HG03558 (cell line): Measurements from ENCODE around the gene MGLL.

Experiments
- ATAC-seq: cut with Tn5 transposase; IDR thresholded peaks from one replicate; pipeline ENCODE4 v1.9.1; 2021; ENCODE audit warnings: moderate number of reproducible peaks; ENCODE audit not compliant: unreplicated experiment; ENCODE audit errors: extremely low read depth

The MGLL gene

DNA sequence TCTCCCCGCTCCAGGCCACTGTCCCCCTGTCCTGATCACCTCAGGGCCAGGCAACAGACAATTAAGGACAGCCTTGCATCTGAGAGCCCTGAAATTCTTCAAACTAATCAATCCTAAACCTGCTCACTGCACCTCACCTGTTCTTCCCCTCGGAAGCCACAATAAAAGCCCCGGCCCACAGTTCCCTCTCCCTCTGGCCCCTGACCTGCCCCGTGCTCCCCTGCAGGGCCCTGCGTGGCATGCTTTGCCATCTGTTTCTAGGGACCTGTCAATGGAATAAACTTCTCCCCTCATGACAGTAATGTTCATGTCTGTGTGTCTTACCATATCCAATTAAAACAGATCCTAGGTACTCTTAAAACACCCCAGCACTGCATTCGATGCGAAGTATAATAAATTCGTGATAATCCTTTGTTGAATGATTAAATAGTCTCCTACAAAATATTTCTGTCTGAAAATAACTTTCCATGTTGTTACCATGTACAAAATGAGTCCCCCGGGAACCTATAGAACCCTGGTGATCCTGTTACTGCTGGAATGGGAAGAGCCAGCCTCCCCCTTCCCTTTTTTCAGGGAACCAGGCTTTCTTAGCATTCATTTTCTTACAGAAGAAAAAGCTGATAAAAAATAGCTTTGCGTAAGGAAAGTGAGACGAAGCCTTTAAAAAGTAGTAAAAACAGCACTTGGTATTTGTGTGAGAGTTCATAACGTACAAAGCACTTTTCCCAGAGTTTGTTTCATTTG is 90.6 kb downstream of the MGLL start:
- no peak for ATAC-seq

DNA sequence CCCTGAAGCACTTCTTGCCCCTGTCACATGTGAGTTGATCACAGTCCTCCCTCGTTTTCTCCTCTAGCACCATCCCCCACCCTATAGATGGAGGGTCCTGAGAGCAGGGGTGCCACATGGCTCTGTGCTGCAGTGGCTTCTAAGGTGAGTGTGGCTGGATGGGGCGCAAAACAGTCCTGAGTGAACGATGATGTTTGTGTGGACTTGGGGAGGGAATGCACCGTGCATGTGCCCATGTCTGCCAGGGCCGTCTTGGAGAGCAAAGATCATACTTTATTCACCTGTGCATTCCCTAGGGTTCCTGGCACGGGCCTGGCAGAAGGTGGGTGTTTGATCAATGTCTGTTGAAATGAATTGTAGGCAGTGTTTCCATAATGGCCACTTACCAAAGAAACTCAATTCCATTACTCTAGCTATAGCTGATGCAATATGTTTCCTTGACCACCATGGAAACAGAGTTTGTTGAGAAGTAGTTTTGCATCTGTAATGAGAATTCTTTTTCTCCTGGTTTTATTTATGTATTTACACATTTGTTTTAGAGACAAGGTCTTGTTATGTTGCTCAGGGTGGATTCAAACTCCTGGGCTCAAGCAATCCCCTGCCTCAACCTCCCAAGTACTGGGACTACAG is 91.5 kb downstream of the MGLL start:
- ATAC-seq = no peak

DNA sequence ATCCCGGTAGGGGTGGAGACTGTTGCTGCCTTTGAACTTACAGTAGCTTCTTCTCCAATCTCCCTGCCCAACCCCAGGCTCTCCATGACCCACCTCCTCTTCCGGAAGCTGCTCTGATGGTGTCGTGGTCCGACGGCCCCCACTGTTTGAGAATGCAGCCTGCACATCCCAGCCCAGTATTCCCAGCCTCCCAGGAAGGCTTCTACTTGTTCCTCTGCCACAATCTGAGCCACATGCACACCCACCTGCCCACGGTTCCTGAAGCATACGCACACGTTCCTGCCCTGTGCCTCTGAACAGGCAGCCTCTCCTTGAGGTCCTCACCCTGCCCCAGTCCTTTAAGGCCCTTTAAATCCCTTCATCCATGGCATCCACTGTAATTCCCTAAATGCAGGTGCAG is 92.1 kb downstream of the MGLL start:
- ATAC-seq = no peak

GRCh38 chr3:127729556-127730056 is 92.7 kb downstream of the MGLL start:
- ATAC-seq = no peak

GRCh38 chr3:127728417-127729015 is 93.8 kb downstream of the MGLL start:
- ATAC-seq = no peak

GRCh38 chr3:127726894-127727293 is 95.4 kb downstream of the MGLL start:
- ATAC-seq = no peak

DNA sequence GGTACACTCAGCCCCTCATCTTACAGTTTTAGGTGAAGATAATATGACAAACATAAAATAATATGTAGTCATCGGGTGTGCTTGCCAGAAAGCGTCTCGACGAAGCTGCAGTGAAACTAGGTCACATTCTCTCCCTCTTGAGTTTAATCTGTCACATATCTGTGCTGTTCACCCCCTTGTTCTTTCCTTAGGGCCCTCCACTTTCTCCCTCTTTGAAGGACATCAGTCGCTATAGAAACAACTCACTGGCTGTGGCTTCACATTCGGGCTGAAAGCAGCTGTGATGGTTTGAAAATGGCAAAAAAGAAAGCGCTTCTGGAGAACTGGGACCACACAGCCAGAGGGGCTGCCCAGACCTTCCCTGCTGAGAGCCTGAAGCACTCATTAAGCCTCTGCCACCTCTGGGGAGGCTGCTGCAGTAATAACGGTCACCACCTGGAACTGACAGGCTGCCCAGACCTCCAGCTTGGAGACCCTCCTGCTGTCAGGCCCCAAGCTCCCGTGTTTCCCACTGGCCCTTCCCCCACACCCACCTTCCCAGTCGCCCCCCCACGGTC is 99.2 kb downstream of the MGLL start:
- ATAC-seq = no peak

GRCh38 chr3:127722091-127722784 is 100.1 kb downstream of the MGLL start:
- no peak for ATAC-seq

DNA sequence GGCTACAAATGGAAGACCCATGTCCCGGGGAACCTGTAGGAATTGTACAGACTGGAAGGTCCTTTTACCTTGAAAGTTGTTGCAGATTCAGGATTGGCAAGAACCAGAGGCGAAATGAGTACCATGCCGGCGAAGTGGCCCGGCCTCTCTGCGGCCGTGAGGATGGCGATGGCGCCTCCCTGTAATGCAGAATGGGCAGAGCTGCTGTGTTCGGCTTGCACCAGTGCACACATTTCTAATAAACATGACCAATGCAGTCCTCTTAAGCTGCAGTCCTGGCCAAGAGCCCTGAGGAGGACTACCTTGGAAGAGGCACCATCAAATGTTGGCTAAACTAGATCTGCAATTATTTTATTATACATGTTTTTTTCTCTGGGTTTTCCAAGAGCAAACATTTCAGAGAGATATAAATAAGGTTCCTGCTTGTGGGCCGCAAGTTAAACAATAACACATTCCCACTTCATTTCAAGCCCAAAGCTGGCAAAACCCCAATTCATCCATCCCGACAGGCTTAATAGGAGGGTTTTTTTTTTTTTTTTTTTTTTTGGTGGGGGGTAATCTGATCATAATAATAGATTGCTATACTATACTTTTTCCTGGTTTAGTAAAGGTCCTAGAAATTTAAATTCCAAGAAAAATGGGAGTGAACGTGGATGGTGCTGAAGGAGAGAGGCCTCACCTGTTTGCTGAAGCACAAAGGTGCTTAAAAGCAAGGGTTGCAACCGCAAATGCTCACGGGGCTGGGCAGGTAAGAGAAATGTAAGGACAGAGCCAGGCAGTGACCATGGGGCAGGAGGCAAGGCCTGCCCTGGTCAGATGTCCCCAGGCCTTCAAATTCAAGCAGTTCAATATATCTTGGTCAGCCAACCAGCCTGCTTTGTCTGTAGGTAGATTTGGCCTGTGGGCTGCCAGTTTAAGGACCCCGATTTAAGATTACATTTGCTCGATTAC is 101.1 kb downstream of the MGLL start:
- no peak for ATAC-seq

DNA sequence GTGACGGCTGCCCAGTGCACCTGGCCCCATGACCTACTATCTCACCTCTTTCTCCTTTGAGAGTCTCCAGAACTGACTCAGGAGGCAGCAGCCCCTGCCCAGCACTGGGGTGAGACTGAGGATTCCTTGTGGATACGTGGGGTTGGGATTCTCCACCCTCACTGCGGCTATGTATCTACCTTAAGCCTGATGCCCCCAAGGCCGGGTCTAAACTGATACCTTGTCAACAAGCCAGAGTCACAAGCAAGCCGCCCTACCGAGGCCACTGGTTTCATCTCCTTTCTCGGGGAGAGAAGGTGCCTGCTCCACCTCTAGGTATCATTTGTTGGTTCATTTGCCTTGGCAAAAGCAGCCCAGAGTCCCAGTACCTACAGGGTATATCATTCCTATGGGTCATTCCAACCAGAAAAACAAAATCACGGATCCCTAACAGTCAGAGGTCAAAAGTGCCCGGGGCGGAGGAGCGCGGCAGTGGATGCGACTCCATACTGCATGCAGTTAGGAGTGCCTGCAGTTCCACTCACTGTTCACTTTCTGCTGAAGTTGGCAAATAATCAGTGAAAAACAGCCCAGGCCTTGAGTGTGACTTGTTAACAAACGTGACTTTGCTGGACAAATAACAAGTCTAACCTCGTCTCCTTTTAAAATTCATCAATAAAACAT is 102.0 kb downstream of the MGLL start:
- no peak for ATAC-seq

- ATAC-seq = no peak
Measured at GRCh38 chr3:127719369-127719768, 102.9 kb downstream of the MGLL start.

GRCh38 chr3:127718916-127719290 is 103.4 kb downstream of the MGLL start:
- no peak for ATAC-seq

DNA sequence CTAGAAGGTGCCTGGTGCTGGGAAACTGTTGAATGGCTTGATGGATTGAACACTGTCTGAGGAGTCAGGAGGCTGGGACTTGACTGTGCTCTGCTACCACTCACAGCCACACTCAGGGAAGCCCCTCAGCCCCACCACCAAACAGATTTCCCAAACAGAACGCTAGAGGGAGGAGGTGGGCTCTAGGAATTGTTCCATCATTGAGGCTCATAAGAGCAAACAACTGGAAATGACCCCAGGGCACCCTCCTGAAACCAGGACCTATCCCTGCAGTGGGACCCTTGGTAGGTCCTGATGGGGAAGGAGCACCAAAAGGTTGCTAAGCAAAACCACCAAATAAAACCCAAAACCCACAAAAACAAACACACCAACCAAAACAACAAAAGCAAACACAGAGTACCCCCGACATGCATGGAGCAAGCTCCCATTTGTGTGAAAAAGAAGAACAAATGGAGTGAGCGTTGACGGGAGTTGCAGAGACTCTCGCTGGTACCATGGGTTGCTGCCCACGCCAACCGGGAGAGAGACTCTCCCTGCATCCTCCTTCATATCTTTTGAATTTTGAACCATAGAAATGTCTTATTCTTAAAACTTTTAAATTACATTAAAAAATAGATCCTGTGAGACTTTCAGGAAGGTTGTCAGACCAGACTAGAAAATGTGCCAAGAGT is 103.9 kb downstream of the MGLL start:
- no peak for ATAC-seq

- ATAC-seq = no peak
Measured at GRCh38 chr3:127717357-127718244, 104.7 kb downstream of the MGLL start.

GRCh38 chr3:127716384-127716783 is 105.9 kb downstream of the MGLL start:
- no peak for ATAC-seq

DNA sequence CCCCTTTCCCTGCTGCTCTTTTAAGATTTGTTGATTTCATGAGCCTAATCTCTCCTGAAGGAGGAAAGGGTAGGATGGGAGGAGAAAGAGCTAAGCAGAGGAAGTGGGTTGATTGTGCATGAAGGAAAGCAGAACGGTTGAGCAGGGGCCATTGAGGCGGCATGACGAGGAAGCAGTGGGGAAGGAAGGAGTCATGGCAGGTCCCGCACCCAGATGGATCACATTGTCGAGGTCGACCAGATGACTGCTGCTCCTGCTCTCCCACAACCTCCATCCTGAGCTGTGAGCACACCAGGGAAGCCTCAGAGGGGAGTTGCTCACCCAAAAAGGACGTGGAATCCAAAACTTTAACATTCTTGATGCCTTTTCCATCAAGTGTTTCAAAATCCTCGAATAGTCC is 106.8 kb downstream of the MGLL start:
- no peak for ATAC-seq

DNA sequence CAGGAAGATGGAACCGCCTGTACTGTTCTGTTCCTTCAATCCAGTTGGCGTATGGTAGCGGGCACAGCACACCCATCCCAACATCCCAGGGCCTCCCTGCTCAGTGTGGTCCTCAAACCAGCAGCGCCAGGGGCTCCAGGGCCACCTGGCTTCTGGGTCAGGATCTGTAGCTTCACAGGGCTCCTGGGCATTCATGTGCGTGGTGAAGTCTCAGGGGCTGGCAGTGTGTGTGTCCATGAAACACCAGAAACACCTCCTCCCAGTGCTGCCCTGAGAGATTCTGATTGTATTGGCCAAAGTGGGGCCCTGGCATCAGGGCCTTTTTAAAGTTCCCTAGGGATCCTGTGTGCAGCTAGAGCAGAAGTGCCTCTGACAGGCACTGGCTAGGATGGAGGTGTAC is 107.4 kb downstream of the MGLL start:
- no peak for ATAC-seq
